ENCODE results near the gene PVALB. TPM values are rescaled to one million over a fixed set of nuclear protein-coding genes. Genes with fewer than 3 reads are reported as not detected.

Gene PVALB
- not detected for total RNA-seq

GRCh38 chr22:36816636-36817524, at the start of gene PVALB:
Gene PVALB (minus strand): TSS chr22:36817035. CDS start chr22:36817005, 30 bp downstream.
- Histone ChIP-seq H3K27me3 (peaks cover 12 to 21% of the 10 kb centered on the region in 2 donors), H3K27ac (no peak within 1 kb of the TSS), H3K4me3 (peak within 1 kb of the TSS in 1 of 2 donors; percentile 40), H3K4me1 (peaks cover 0 to 16% of the 10 kb centered on the region in 2 donors), H3K36me3 (no peaks in the 10 kb centered on the region), H3K9me3 (no peaks in the 10 kb centered on the region)
- TF ChIP-seq CTCF (IDR thresholded peaks at IDR 0.05), result no peak
- no peak for DNase-seq (ENCODE audit: low spot score)

GRCh38 chr22:36865346-36865745, 48.5 kb upstream of the PVALB start:
- no peak overlapping the region for H3K27ac ChIP-seq

DNA sequence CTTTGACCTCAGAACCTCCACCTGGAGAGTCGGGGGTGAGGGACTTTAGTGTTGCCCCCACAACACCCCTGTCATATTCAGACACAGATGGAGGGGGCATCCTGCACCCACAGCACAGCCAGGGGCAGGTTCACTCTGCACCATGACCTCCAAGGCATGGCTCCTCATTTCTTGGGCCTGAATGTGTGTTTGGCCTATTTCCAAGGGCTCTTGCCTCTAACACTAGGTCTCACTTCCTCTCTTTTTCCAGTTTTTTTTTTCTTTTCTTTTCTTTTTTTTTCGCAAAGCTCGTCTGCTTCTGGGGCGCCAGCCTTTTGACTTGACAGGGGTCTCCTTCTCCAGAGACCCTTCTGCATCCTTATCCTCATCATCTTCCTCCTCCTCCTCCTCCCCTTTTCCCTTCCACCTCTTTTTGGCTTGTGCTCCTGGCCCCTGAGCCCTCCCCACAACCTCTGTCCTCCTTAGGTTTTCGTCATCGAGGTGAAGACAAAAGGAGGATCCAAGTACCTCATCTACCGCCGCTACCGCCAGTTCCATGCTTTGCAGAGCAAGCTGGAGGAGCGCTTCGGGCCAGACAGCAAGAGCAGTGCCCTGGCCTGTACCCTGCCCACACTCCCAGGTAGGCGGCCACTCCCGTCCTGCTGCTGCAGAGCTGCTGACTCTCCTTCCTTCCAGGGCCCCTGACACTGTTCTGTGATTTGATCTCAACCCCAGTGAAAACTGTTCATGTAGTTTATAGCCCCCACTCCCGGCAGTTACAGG, 47.8 kb upstream of the PVALB start:
- no peaks in the 10 kb centered on the region for H3K4me1 ChIP-seq
- no peak for TF ChIP-seq CTCF (IDR thresholded peaks at IDR 0.05)
- no peaks in the 10 kb centered on the region for H3K9me3 ChIP-seq
- DNase-seq (ENCODE audit: low spot score), result no peak
- no peaks in the 10 kb centered on the region for H3K27me3 ChIP-seq
- H3K27ac ChIP-seq, result no peak overlapping the region
- H3K4me3 ChIP-seq, result no peak overlapping the region
- no peaks in the 10 kb centered on the region for H3K36me3 ChIP-seq

More at GRCh38 chr22:36865346-36865745, 48.5 kb upstream of the PVALB start:
- no peak for DNase-seq (ENCODE audit: low spot score)
- Histone ChIP-seq H3K36me3 (no peaks in the 10 kb centered on the region), H3K4me1 (no peaks in the 10 kb centered on the region), H3K4me3 (no peak overlapping the region), H3K27me3 (no peaks in the 10 kb centered on the region), H3K9me3 (no peaks in the 10 kb centered on the region)
- TF ChIP-seq CTCF (IDR thresholded peaks at IDR 0.05), result no peak

DNA sequence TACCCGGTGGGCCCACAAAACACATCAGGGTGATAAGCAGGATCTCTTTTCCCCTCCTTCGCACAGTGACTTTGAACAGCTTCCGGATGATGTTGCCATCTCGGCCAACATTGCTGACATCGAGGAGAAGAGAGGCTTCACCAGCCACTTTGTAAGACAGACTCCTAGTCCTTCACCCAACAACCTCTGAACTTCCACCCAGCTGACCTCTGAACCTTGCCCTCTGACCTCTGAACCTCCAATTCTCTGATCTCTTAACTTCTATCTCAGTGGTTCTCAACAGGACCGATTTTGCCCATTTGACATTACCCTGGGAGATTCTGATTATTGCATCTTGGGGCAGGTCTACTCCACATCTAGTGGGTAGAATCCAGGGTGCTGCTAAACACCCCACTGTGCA, 47.1 kb upstream of the PVALB start:
- no peak for DNase-seq (ENCODE audit: low spot score)
- H3K4me1 ChIP-seq, result no peaks in the 10 kb centered on the region
- H3K36me3 ChIP-seq, result no peaks in the 10 kb centered on the region
- TF ChIP-seq CTCF (IDR thresholded peaks at IDR 0.05), result no peak
- no peaks in the 10 kb centered on the region for H3K9me3 ChIP-seq
- no peak overlapping the region for H3K27ac ChIP-seq
- H3K27me3 ChIP-seq, result no peaks in the 10 kb centered on the region
- no peak overlapping the region for H3K4me3 ChIP-seq

- Histone ChIP-seq H3K27me3 (no peaks in the 10 kb centered on the region), H3K4me3 (no peak overlapping the region)
Measured at GRCh38 chr22:36863281-36863680, 46.4 kb upstream of the PVALB start.

More at GRCh38 chr22:36863281-36863680, 46.4 kb upstream of the PVALB start:
- Histone ChIP-seq H3K9me3 (no peaks in the 10 kb centered on the region), H3K36me3 (no peaks in the 10 kb centered on the region), H3K4me1 (no peaks in the 10 kb centered on the region), H3K27ac (no peak overlapping the region)
- DNase-seq (ENCODE audit: low spot score), result no peak
- no peak for TF ChIP-seq CTCF (IDR thresholded peaks at IDR 0.05)
